ENCODE results near the gene TENM3.
A peak's percentile ranks its signal among the peaks of the same experiment; 100 is the strongest.

GRCh38 chr4:182231080-182231479 is 12.1 kb upstream of the TENM3 start:
- no peak for TF ChIP-seq MAX (IDR thresholded peaks at IDR 0.05; ENCODE audit: low read depth)
- no peak for TF ChIP-seq CTCF (IDR thresholded peaks at IDR 0.05)
- peak in 1 of 2 experiments; percentile 35; a peak in 1 of 4 replicates for TF ChIP-seq EP300 (IDR thresholded peaks at IDR 0.05; ENCODE audit: borderline replicate concordance in 1 of 2, low read depth in 1 of 2, low read length in 1 of 2)
- no peak for TF ChIP-seq SIN3A (IDR thresholded peaks at IDR 0.05; ENCODE audit: borderline replicate concordance, low read depth, low read length)
- no peak for TF ChIP-seq POLR2AphosphoS5 (IDR thresholded peaks at IDR 0.05; ENCODE audit: low read depth, low read length)
- no peak for TF ChIP-seq FOXJ3 (CRISPR knock-in tag; IDR thresholded peaks at IDR 0.05)
- no peak for TF ChIP-seq TAF1 (IDR thresholded peaks at IDR 0.05; ENCODE audit: borderline replicate concordance, low read depth, low read length)
